ENCODE results near the gene ZNHIT2. TPM values are rescaled to one million over a fixed set of nuclear protein-coding genes. Genes with fewer than 3 reads are reported as not detected.
"Not testable (repeated sequence)": the region's sequence is repeated elsewhere in the genome, so short reads cannot be mapped to it uniquely, and the experiment has no call there.

The ZNHIT2 gene
- 14.0 and 14.7 TPM in 2 replicates for total RNA-seq

GRCh38 chr11:65117206-65118096 lies at the start of gene ZNHIT2:
Gene ZNHIT2 (minus strand): TSS chr11:65117701. CDS start chr11:65117653, 48 bp downstream.
- peak; percentile 89 for DNase-seq (ENCODE audit: extremely low read depth, low read depth, low spot score)

- DNase-seq (ENCODE audit: extremely low read depth, low read depth, low spot score), result no peak
Observed at GRCh38 chr11:65166893-65167292, 49.4 kb upstream of the ZNHIT2 start.

GRCh38 chr11:65165410-65166317 lies 48.2 kb upstream of the ZNHIT2 start:
- no peak for DNase-seq (ENCODE audit: extremely low read depth, low read depth, low spot score)

GRCh38 chr11:65163684-65164083 lies 46.2 kb upstream of the ZNHIT2 start:
- no peak for DNase-seq (ENCODE audit: extremely low read depth, low read depth, low spot score)

GRCh38 chr11:65160643-65161042 lies 43.1 kb upstream of the ZNHIT2 start:
- no peak for DNase-seq (ENCODE audit: extremely low read depth, low read depth, low spot score)

- no peak for DNase-seq (ENCODE audit: extremely low read depth, low read depth, low spot score)
Observed at GRCh38 chr11:65159012-65159411, 41.5 kb upstream of the ZNHIT2 start.

GRCh38 chr11:65157336-65157735 lies 39.8 kb upstream of the ZNHIT2 start:
- no peak for DNase-seq (ENCODE audit: extremely low read depth, low read depth, low spot score)

- no peak for DNase-seq (ENCODE audit: extremely low read depth, low read depth, low spot score)
Observed at GRCh38 chr11:65156926-65157325, 39.4 kb upstream of the ZNHIT2 start.

GRCh38 chr11:65156256-65156655 lies 38.8 kb upstream of the ZNHIT2 start:
- DNase-seq (ENCODE audit: extremely low read depth, low read depth, low spot score), result no peak

- no peak for DNase-seq (ENCODE audit: extremely low read depth, low read depth, low spot score)
Observed at GRCh38 chr11:65152122-65152521, 34.6 kb upstream of the ZNHIT2 start.

- DNase-seq (ENCODE audit: extremely low read depth, low read depth, low spot score), result no peak
Observed at GRCh38 chr11:65151331-65151899, 33.9 kb upstream of the ZNHIT2 start.

GRCh38 chr11:65150509-65151299 lies 33.2 kb upstream of the ZNHIT2 start:
- no peak for DNase-seq (ENCODE audit: extremely low read depth, low read depth, low spot score)

GRCh38 chr11:65150131-65150508 lies 32.6 kb upstream of the ZNHIT2 start:
- DNase-seq (ENCODE audit: extremely low read depth, low read depth, low spot score), result not testable (repeated sequence)

GRCh38 chr11:65148657-65149056 lies 31.2 kb upstream of the ZNHIT2 start:
- no peak for DNase-seq (ENCODE audit: extremely low read depth, low read depth, low spot score)

- DNase-seq (ENCODE audit: extremely low read depth, low read depth, low spot score), result no peak
Observed at GRCh38 chr11:65147352-65148075, 30.0 kb upstream of the ZNHIT2 start.

- DNase-seq (ENCODE audit: extremely low read depth, low read depth, low spot score), result no peak
Observed at GRCh38 chr11:65141896-65142494, 24.5 kb upstream of the ZNHIT2 start.

- no peak for DNase-seq (ENCODE audit: extremely low read depth, low read depth, low spot score)
Observed at GRCh38 chr11:65136515-65137096, 19.1 kb upstream of the ZNHIT2 start.

GRCh38 chr11:65135633-65136145 lies 18.2 kb upstream of the ZNHIT2 start:
- no peak for DNase-seq (ENCODE audit: extremely low read depth, low read depth, low spot score)

All from glomerular endothelial cell (primary cell).